Lower lobe of right lung (tissue), 2 donors: ENCODE results near the gene CYBRD1. TPM values are rescaled to one million over a fixed set of nuclear protein-coding genes. Genes with fewer than 3 reads are reported as not detected.

Source experiments
- ATAC-seq, 2 donors: fragments of 200-7000 bp; cut with Tn5 transposase; one replicate each; pipeline ENCODE4 v1.9.1; 2020 to 2022; ENCODE audit warnings: mild to moderate bottlenecking in 2 of 2, moderate library complexity in 2 of 2
- DNase-seq: peaks from one replicate; pipeline ENCODE4 v3.0.0-alpha.2; 2020
- H3K27ac ChIP-seq: fragments of 200-600 bp; one replicate; pipeline ENCODE4 v1.8.0; 2022
- H3K27me3 ChIP-seq: fragments of 200-600 bp; one replicate; pipeline ENCODE4 v1.8.0; 2022; ENCODE audit warnings: low read depth
- H3K36me3 ChIP-seq: fragments of 200-600 bp; one replicate; pipeline ENCODE4 v1.8.0; 2022; ENCODE audit warnings: mild to moderate bottlenecking
- H3K4me1 ChIP-seq: fragments of 200-600 bp; one replicate; pipeline ENCODE4 v1.8.0; 2022
- H3K4me3 ChIP-seq: fragments of 200-600 bp; one replicate; pipeline ENCODE4 v1.8.0; 2022; ENCODE audit warnings: mild to moderate bottlenecking
- H3K9me3 ChIP-seq: fragments of 200-600 bp; one replicate; pipeline ENCODE4 v1.8.0; 2022
- intact Hi-C: fragments of 100-400 bp; cut with DNase I; formaldehyde crosslinking; loops from one replicate; pipeline ENCODE4 v1.11.0; 2022
- total RNA-seq: library from RNA; stranded (reverse); fragmentation: NEBNext Ultra II Directional; extraction: Animal tissue kit (Norgen Biotek cat#: 25700); gene quantifications from one replicate; pipeline ENCODE4 v1.2.1, GENCODE V29; 2021
- TF ChIP-seq, protein P1 (sequence below): fragments of 200-600 bp; IDR thresholded peaks from one replicate; pipeline ENCODE4 v1.8.0; 2022; ENCODE audit warnings: antibody characterized with exemption, mild to moderate bottlenecking
- donor health status: DM: no; HTN: yes; CAD: no; lungs with severe emphysema.

CYBRD1 gene
- total RNA-seq, 1 donor from 2014 or later, result 262 TPM

DNA sequence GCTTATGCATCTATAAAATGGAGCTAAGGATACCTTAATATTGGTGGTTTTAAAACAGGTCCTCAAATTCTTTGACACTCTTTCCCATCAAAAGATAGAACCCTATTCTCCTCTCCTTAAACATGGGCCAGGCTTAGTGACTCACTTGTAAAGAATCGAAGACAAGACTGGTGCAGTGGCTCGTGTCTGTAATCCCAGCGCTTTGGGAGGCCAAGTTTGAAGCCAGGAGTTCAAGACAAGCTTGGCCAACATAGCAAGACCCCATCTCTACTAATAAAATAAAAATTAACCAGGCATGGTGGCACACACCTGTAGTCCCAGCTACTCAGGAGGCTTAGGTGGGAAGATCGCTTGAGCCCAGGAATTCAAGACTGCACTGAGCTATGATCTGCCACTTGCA lies 44.5 kb downstream of the CYBRD1 start:
- no peaks in the 10 kb centered on the region for H3K36me3 ChIP-seq
- H3K4me3 ChIP-seq, result no peak overlapping the region
- no peaks in the 10 kb centered on the region for H3K4me1 ChIP-seq
- no peaks in the 10 kb centered on the region for H3K27me3 ChIP-seq
- H3K9me3 ChIP-seq, result no peaks in the 10 kb centered on the region
- H3K27ac ChIP-seq, result no peak overlapping the region
- intact Hi-C loops, result no loop called here
- DNase-seq (no peak), ATAC-seq (no peak)
- TF ChIP-seq, protein P1, sequence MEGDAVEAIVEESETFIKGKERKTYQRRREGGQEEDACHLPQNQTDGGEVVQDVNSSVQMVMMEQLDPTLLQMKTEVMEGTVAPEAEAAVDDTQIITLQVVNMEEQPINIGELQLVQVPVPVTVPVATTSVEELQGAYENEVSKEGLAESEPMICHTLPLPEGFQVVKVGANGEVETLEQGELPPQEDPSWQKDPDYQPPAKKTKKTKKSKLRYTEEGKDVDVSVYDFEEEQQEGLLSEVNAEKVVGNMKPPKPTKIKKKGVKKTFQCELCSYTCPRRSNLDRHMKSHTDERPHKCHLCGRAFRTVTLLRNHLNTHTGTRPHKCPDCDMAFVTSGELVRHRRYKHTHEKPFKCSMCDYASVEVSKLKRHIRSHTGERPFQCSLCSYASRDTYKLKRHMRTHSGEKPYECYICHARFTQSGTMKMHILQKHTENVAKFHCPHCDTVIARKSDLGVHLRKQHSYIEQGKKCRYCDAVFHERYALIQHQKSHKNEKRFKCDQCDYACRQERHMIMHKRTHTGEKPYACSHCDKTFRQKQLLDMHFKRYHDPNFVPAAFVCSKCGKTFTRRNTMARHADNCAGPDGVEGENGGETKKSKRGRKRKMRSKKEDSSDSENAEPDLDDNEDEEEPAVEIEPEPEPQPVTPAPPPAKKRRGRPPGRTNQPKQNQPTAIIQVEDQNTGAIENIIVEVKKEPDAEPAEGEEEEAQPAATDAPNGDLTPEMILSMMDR, result no peak

DNA sequence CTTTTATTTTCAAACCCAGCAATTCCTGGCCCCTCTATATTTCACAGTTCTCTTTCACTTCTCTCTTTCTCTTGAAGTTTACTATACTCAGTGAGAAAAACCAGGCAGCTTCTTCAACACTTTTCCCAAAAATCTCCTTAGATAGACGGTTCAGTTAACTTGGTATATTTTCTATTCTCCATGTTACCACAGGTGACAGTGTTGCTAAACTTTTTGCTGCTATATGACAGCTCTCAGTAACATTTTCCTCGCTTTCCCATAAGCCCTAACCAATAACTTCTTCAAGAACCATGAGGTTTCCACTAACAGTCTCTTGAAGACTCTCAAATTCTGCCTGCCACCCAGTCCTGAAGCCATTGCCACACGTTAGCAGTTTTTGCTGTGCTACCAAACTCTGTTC lies 45.8 kb downstream of the CYBRD1 start:
- ATAC-seq (no peak), DNase-seq (no peak)
- no peak overlapping the region for H3K27ac ChIP-seq
- no peaks in the 10 kb centered on the region for H3K4me1 ChIP-seq
- H3K9me3 ChIP-seq, result no peaks in the 10 kb centered on the region
- intact Hi-C loops, result no loop called here
- no peaks in the 10 kb centered on the region for H3K27me3 ChIP-seq
- H3K36me3 ChIP-seq, result no peaks in the 10 kb centered on the region
- TF ChIP-seq, protein P1, result no peak
- no peak overlapping the region for H3K4me3 ChIP-seq

DNA sequence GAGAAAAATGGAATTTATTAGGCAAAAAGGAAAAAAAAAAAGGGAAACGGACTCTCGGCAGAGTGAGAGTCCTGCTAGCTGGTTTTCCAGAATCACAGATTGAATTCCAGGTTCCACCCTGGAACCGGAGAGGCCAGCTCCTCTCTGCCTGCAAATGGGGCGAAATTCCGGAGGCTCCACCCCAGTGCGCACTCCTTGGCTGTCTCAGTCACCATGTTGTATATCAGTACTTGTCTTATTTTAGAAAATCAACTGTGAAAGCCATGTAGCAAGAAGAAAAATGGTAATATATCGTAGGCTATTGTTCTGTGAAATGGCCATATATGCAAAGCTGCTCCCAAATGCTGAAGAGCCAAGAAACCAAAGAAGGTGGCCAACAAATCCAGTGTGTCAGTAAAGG lies 49.4 kb downstream of the CYBRD1 start:
- Histone ChIP-seq H3K9me3 (no peaks in the 10 kb centered on the region), H3K36me3 (no peaks in the 10 kb centered on the region), H3K27me3 (no peaks in the 10 kb centered on the region), H3K4me1 (no peaks in the 10 kb centered on the region), H3K4me3 (no peak overlapping the region), H3K27ac (no peak overlapping the region)
- DNase-seq (no peak), ATAC-seq (no peak)
- TF ChIP-seq, protein P1, result no peak
- intact Hi-C loops, result no loop called here

DNA sequence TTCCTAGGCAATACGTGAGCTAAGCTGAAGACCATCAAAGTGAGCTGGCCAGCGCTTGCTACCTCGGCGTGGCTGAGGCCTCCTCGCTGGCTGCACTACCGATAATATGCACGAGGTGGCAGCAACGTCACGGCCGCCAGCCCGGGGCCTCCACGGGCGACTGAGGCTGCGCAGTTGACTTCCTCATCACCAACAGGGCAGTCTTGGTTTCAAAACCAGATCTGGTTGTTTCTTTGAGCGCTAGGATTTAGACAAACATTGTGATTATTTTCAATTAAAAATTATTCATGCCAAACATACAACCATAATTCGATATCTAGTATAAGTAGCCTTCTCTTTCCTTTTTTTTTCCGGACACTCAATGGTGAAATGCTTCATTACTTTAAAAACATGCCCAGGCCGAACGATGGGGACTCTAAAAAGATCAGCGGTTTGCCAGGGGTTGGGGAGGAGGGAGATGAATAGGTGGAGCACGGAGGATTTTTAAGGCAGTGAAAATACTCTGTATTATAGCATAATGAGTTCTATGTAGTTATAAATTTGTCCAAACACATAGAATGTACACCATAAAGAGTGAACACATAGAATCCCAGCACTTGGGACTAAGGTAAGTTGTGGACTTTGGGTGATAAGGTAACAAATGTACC lies 52.0 kb downstream of the CYBRD1 start:
- TF ChIP-seq, protein P1, result peak; percentile 99
- H3K9me3 ChIP-seq, result no peaks in the 10 kb centered on the region
- no peaks in the 10 kb centered on the region for H3K27me3 ChIP-seq
- DNase-seq (peak; percentile 90), ATAC-seq (peak; percentile 97 to 98)
- no peak overlapping the region for H3K27ac ChIP-seq
- no peaks in the 10 kb centered on the region for H3K36me3 ChIP-seq
- intact Hi-C loops, result no loop called here
- H3K4me1 ChIP-seq, result no peaks in the 10 kb centered on the region
- H3K4me3 ChIP-seq, result no peak overlapping the region

DNA sequence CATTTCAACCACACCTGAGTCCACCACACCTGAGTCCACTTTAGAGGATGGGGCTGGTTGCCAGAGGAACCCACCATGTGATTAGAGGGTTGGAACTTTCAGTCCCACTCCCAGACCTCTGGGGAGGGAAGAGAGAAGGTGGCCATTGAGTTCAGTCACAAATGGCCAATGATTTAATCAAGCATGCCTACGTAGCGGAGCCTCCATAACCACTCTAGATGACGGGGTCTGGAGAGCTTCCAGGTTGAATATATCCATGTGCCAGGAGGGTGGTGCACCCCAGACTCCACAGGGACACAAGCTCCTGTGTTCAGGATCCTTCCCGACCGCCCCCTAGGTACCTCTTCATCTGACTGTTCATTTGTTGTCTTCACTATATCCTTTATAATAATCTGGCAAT lies 53.3 kb downstream of the CYBRD1 start:
- DNase-seq (no peak), ATAC-seq (no peak)
- H3K27me3 ChIP-seq, result no peaks in the 10 kb centered on the region
- no peaks in the 10 kb centered on the region for H3K36me3 ChIP-seq
- no peaks in the 10 kb centered on the region for H3K9me3 ChIP-seq
- no peaks in the 10 kb centered on the region for H3K4me1 ChIP-seq
- H3K27ac ChIP-seq, result no peak overlapping the region
- TF ChIP-seq, protein P1, result no peak
- intact Hi-C loops, result no loop called here
- H3K4me3 ChIP-seq, result no peak overlapping the region
